Suprapubic skin (tissue), 3 donors: ENCODE results near the gene TIMM23.
"Not testable (repeated sequence)": the region's sequence is repeated elsewhere in the genome, so short reads cannot be mapped to it uniquely, and the experiment has no call there.

Source experiments
- POLR2A ChIP-seq, 2 donors: fragments of 450-650 bp; IDR thresholded peaks; one replicate each; pipeline ENCODE4 v1.6.1; 2017; ENCODE audit warnings: antibody characterized with exemption in 2 of 2, mild to moderate bottlenecking in 2 of 2, moderate library complexity in 2 of 2
- TF ChIP-seq, protein P1 (sequence below), 2 donors: fragments of 200-600 bp in 1 of 2; fragments of 450-650 bp in 1 of 2; sonication (generic) in 1 of 2; IDR thresholded peaks; one replicate each; pipeline ENCODE4 v1.5.1; 2016 to 2019; ENCODE audit warnings: antibody characterized with exemption in 2 of 2, mild to moderate bottlenecking in 1 of 2, moderate library complexity in 1 of 2

DNA sequence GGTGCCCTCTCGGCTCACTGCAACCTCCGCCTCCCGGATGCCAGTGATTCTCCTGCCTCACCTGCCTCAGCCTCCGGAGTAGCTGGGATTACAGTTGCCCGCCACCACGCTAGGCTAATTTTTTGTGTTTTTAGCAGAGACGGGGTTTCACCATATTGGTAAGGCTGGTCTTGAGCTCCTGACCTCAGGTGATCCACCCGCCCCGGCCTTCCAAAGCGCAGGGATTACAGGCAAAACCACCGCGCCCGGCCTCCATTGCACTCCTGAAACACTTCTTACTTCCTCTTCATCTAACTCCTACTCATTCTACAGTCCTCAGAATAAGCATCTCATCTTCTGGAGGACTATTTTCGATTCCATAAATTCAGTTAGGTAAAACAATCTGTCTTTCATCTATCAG lies 1.3 kb upstream of the TIMM23 start:
- TF ChIP-seq, protein P1, sequence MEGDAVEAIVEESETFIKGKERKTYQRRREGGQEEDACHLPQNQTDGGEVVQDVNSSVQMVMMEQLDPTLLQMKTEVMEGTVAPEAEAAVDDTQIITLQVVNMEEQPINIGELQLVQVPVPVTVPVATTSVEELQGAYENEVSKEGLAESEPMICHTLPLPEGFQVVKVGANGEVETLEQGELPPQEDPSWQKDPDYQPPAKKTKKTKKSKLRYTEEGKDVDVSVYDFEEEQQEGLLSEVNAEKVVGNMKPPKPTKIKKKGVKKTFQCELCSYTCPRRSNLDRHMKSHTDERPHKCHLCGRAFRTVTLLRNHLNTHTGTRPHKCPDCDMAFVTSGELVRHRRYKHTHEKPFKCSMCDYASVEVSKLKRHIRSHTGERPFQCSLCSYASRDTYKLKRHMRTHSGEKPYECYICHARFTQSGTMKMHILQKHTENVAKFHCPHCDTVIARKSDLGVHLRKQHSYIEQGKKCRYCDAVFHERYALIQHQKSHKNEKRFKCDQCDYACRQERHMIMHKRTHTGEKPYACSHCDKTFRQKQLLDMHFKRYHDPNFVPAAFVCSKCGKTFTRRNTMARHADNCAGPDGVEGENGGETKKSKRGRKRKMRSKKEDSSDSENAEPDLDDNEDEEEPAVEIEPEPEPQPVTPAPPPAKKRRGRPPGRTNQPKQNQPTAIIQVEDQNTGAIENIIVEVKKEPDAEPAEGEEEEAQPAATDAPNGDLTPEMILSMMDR (IDR thresholded peaks at IDR 0.05): not testable (repeated sequence)
- TF ChIP-seq POLR2A (IDR thresholded peaks at IDR 0.05): not testable (repeated sequence)
